Gastrocnemius medialis (tissue), 4 donors: Measurements from ENCODE around the gene ZBTB46.

ENCODE experiments used
- POLR2A ChIP-seq, 2 donors: fragments of 450-650 bp; IDR thresholded peaks; one replicate each; pipeline ENCODE4 v1.6.1; 2017; ENCODE audit warnings: antibody characterized with exemption in 2 of 2, mild to moderate bottlenecking in 2 of 2, moderate library complexity in 2 of 2
- TF ChIP-seq, protein P1 (sequence below), 5 experiments: fragments of 450-650 bp in 3 of 5; fragments of 200-600 bp in 2 of 5; sonication (generic) in 2 of 5; IDR thresholded peaks in 4 of 5; conservative IDR thresholded peaks in 1 of 5; 1 replicate in 4 of 5; 2 replicates in 1 of 5; pipeline ENCODE4 v1.5.1; 2016 to 2019; ENCODE audit warnings: antibody characterized with exemption in 5 of 5, mild to moderate bottlenecking in 3 of 5, moderate library complexity in 3 of 5

DNA sequence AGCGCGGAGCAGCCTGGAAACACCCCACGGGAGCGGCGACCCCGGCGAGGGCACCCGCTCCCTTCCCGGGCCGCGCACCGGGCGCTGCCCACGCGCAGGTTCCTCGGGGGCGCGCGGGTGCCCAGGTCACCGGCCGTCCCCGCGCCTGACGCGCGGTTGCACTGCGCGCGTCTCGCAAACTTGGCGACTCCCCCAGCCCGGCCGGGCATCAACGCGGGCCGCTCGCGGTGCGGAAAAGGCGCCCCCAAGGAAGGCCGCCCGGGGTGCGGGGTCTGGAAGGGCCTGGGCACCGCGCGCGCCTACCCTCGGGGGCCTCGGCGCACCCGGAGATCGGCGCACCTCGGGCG is 555 bp upstream of the ZBTB46 start:
- TF ChIP-seq POLR2A (IDR thresholded peaks at IDR 0.05): no peak
- TF ChIP-seq, protein P1, sequence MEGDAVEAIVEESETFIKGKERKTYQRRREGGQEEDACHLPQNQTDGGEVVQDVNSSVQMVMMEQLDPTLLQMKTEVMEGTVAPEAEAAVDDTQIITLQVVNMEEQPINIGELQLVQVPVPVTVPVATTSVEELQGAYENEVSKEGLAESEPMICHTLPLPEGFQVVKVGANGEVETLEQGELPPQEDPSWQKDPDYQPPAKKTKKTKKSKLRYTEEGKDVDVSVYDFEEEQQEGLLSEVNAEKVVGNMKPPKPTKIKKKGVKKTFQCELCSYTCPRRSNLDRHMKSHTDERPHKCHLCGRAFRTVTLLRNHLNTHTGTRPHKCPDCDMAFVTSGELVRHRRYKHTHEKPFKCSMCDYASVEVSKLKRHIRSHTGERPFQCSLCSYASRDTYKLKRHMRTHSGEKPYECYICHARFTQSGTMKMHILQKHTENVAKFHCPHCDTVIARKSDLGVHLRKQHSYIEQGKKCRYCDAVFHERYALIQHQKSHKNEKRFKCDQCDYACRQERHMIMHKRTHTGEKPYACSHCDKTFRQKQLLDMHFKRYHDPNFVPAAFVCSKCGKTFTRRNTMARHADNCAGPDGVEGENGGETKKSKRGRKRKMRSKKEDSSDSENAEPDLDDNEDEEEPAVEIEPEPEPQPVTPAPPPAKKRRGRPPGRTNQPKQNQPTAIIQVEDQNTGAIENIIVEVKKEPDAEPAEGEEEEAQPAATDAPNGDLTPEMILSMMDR (IDR thresholded peaks at IDR 0.05 in 4 of 5, conservative IDR thresholded peaks at IDR 0.05 in 1 of 5): no peak
